Common myeloid progenitor, CD34-positive (primary cell): ENCODE measurements around the gene KRCC1.
"Not testable (repeated sequence)": the region's sequence is repeated elsewhere in the genome, so short reads cannot be mapped to it uniquely, and the experiment has no call there.

Experiments
- CTCF ChIA-PET: fragments of 350-600 bp; sonication (Branson Sonifier 250); formaldehyde crosslinking; loops from one replicate; lab custom pipeline; 2021; ENCODE audit warnings: antibody characterized with exemption; lab: Charles Lee
- POLR2A ChIA-PET: fragments of 350-600 bp; sonication (Branson Sonifier 250); formaldehyde crosslinking; loops from one replicate; lab custom pipeline; 2021; ENCODE audit warnings: antibody characterized with exemption; lab: Charles Lee
- DNase-seq, 3 donors: peaks; one replicate each; pipeline versions ENCODE4 v3.0.0 to v3.0.0-alpha.2; 2013
- H3K27ac ChIP-seq, 2 experiments: 1 replicate in 1 of 2; 2 replicates in 1 of 2; pipeline ENCODE4 v1.7.0; 2013; ENCODE audit warnings: inconsistent platforms in 2 of 2, low read length in 2 of 2, mild to moderate bottlenecking in 2 of 2, low read depth in 1 of 2, moderate library complexity in 1 of 2; ENCODE audit not compliant: severe bottlenecking in 2 of 2, insufficient read depth in 1 of 2, poor library complexity in 1 of 2
- H3K27me3 ChIP-seq, 5 experiments: replicated peaks in 2 of 5; 1 replicate in 3 of 5; 2 replicates in 2 of 5; pipeline versions ENCODE4 v1.6.1 to v1.7.0; 2013; ENCODE audit warnings: low read length in 4 of 5, mild to moderate bottlenecking in 2 of 5, moderate library complexity in 2 of 5, inconsistent platforms in 1 of 5; ENCODE audit not compliant: insufficient read depth in 5 of 5, control insufficient read depth in 4 of 5
- H3K36me3 ChIP-seq, 4 experiments: 1 replicate in 2 of 4; 2 replicates in 2 of 4; pipeline versions ENCODE4 v1.6.1 to v1.7.0; 2013; ENCODE audit warnings: low read length in 3 of 4, control low read depth in 1 of 4, mild to moderate bottlenecking in 1 of 4; ENCODE audit not compliant: control insufficient read depth in 4 of 4, insufficient read depth in 4 of 4
- H3K4me1 ChIP-seq, 4 experiments: 1 replicate in 3 of 4; 2 replicates in 1 of 4; pipeline versions ENCODE4 v1.6.1 to v1.7.1; 2013; ENCODE audit warnings: low read length in 3 of 4, mild to moderate bottlenecking in 3 of 4, control low read depth in 1 of 4, inconsistent platforms in 1 of 4, moderate library complexity in 1 of 4; ENCODE audit not compliant: control insufficient read depth in 4 of 4, insufficient read depth in 4 of 4; ENCODE audit errors: control extremely low read depth in 1 of 4
- H3K4me3 ChIP-seq, 7 experiments: 1 replicate in 4 of 7; 2 replicates in 3 of 7; pipeline versions ENCODE4 v1.5.1 to v1.7.0; 2013; ENCODE audit warnings: mild to moderate bottlenecking in 7 of 7, low read length in 6 of 7, moderate library complexity in 6 of 7, inconsistent platforms in 2 of 7, low read depth in 2 of 7, control low read depth in 1 of 7; ENCODE audit not compliant: insufficient read depth in 4 of 7, control insufficient read depth in 1 of 7; ENCODE audit errors: extremely low read depth in 1 of 7
- H3K9me3 ChIP-seq, 5 experiments: 1 replicate in 4 of 5; 2 replicates in 1 of 5; pipeline versions ENCODE4 v1.6.1 to v1.7.1; 2013; ENCODE audit warnings: low read length in 4 of 5, mild to moderate bottlenecking in 2 of 5, inconsistent platforms in 1 of 5, low read depth in 1 of 5, moderate library complexity in 1 of 5; ENCODE audit not compliant: control insufficient read depth in 4 of 5, insufficient read depth in 2 of 5; ENCODE audit errors: control extremely low read depth in 1 of 5
- WGBS: methylation state at CpG from one replicate; pipeline ENCODE4 v1.1.5; 2013; ENCODE audit not compliant: insufficient coverage; 5-methylcytosine and 5-hydroxymethylcytosine counted together

The KRCC1 gene

GRCh38 chr2:88011011-88011410 is 44.6 kb downstream of the KRCC1 start:
- Histone ChIP-seq H3K4me1 (no peaks in the 10 kb centered on the region), H3K4me3 (no peak overlapping the region), H3K36me3 (no peaks in the 10 kb centered on the region), H3K9me3 (no peaks in the 10 kb centered on the region), H3K27me3 (no peaks in the 10 kb centered on the region), H3K27ac (no peak overlapping the region)
- no peak for DNase-seq
- no CpG with 5 or more reads among the region's 1 CpG for WGBS
- ChIA-PET CTCF (interaction anchor here (0.9 to 2.0 kb wide), 5 partner anchors 9 to 180 kb away, joined by 3 to 7 read pairs (median 3); no protein-coding TSS in a partner anchor), POLR2A (no interaction called here)

- DNase-seq = no peak
- H3K36me3 ChIP-seq = no peaks in the 10 kb centered on the region
- ChIA-PET POLR2A (interaction anchor here (0.9 kb wide), 1 partner anchor 10 kb away, joined by 4 read pairs; no protein-coding TSS in a partner anchor), CTCF (interaction anchor here (0.9 to 2.0 kb wide), 5 partner anchors 8 to 181 kb away, joined by 3 to 7 read pairs (median 3); no protein-coding TSS in a partner anchor)
- H3K4me1 ChIP-seq = no peaks in the 10 kb centered on the region
- no peak overlapping the region for H3K4me3 ChIP-seq
- H3K27me3 ChIP-seq = no peaks in the 10 kb centered on the region
- no peak overlapping the region for H3K27ac ChIP-seq
- H3K9me3 ChIP-seq = no peaks in the 10 kb centered on the region
- WGBS = 100% methylated on average over 1 of the region's 1 CpG
Observed at GRCh38 chr2:88010136-88010535, 45.4 kb downstream of the KRCC1 start.

GRCh38 chr2:88006912-88007439 is 48.6 kb downstream of the KRCC1 start:
- H3K36me3 ChIP-seq = no peaks in the 10 kb centered on the region
- ChIA-PET POLR2A (no interaction called here), CTCF (interaction anchor here (1.4 kb wide), 1 partner anchor 10 kb away, joined by 5 read pairs; no protein-coding TSS in a partner anchor)
- 98% methylated on average over 11 of the region's 16 CpGs for WGBS
- H3K27me3 ChIP-seq = no peaks in the 10 kb centered on the region
- H3K27ac ChIP-seq = no peak overlapping the region
- DNase-seq = no peak
- H3K4me3 ChIP-seq = no peak overlapping the region
- H3K4me1 ChIP-seq = peaks cover 0 to 8% (median 3%) of the 10 kb centered on the region in 4 experiments
- H3K9me3 ChIP-seq = no peaks in the 10 kb centered on the region

- no peak for DNase-seq
- 100% methylated on average over 6 of the region's 6 CpGs for WGBS
- POLR2A ChIA-PET = no interaction called here
- no peaks in the 10 kb centered on the region for H3K36me3 ChIP-seq
- no peaks in the 10 kb centered on the region for H3K27me3 ChIP-seq
- H3K9me3 ChIP-seq = no peaks in the 10 kb centered on the region
- peaks cover 0 to 10% (median 3%) of the 10 kb centered on the region in 4 experiments for H3K4me1 ChIP-seq
- no peak overlapping the region for H3K27ac ChIP-seq
- CTCF ChIA-PET = interaction anchor here (0.7 to 1.4 kb wide), 2 partner anchors 9 to 10 kb away, joined by 3 to 5 read pairs; no protein-coding TSS in a partner anchor
- no peak overlapping the region for H3K4me3 ChIP-seq
Observed at GRCh38 chr2:88005776-88006175, 49.8 kb downstream of the KRCC1 start.

GRCh38 chr2:88003074-88003755 is 52.4 kb downstream of the KRCC1 start:
- Histone ChIP-seq H3K4me3 (peak overlapping the region in 2 of 7 experiments; percentile 46 to 49), H3K27ac (no peak overlapping the region), H3K9me3 (no peaks in the 10 kb centered on the region), H3K27me3 (no peaks in the 10 kb centered on the region), H3K4me1 (peaks cover 0 to 10% (median 3%) of the 10 kb centered on the region in 4 experiments), H3K36me3 (no peaks in the 10 kb centered on the region)
- POLR2A ChIA-PET = no interaction called here
- peak; percentile 20 to 41 (median 31) for DNase-seq
- WGBS = 37% methylated on average over 30 of the region's 34 CpGs
- CTCF ChIA-PET = no interaction called here

- DNase-seq = no peak
- WGBS = no CpG with 5 or more reads among the region's 6 CpGs
- H3K36me3 ChIP-seq = no peaks in the 10 kb centered on the region
- ChIA-PET CTCF (interaction anchor here (0.6 to 1.9 kb wide), 5 partner anchors 8 to 175 kb away, joined by 3 to 7 read pairs (median 3); no protein-coding TSS in a partner anchor), POLR2A (no interaction called here)
- no peaks in the 10 kb centered on the region for H3K27me3 ChIP-seq
- H3K4me1 ChIP-seq = peaks cover 0 to 10% (median 3%) of the 10 kb centered on the region in 4 experiments
- no peak overlapping the region for H3K4me3 ChIP-seq
- H3K9me3 ChIP-seq = no peaks in the 10 kb centered on the region
- H3K27ac ChIP-seq = no peak overlapping the region
Observed at GRCh38 chr2:88002359-88002707, 53.2 kb downstream of the KRCC1 start.

- H3K27me3 ChIP-seq, DNase-seq, H3K4me3 ChIP-seq, H3K9me3 ChIP-seq, H3K27ac ChIP-seq, H3K36me3 ChIP-seq: not testable (repeated sequence)
- POLR2A ChIA-PET = interaction anchor here (0.9 kb wide), 1 partner anchor 10 kb away, joined by 4 read pairs; no protein-coding TSS in a partner anchor
- 67% methylated on average over 3 of the region's 3 CpGs for WGBS
- H3K4me1 ChIP-seq = peaks cover 0 to 10% (median 3%) of the 10 kb centered on the region in 4 experiments
- CTCF ChIA-PET = interaction anchor here (0.7 to 1.9 kb wide), 2 partner anchors 10 to 66 kb away, joined by 3 to 4 read pairs; no protein-coding TSS in a partner anchor
Observed at GRCh38 chr2:88000474-88000873, 55.1 kb downstream of the KRCC1 start.
